Daoy (cell line): ENCODE data around the gene DMBX1. TPM values are rescaled to one million over a fixed set of nuclear protein-coding genes. Genes with fewer than 3 reads are reported as not detected.

Source experiments
- DNase-seq: peaks from one replicate; pipeline ENCODE4 v3.0.0-alpha.2; 2015; ENCODE audit warnings: low read depth
- total RNA-seq: library from RNA; depleted of rRNA; stranded (reverse); fragments of >200 nt; shearing (Covaris generic); gene quantifications from 2 replicates; pipeline ENCODE4 v1.2.3, GENCODE V29; 2014

The DMBX1 gene
- total RNA-seq, 1 experiment from 2014 or later: 0.80 TPM

DNA sequence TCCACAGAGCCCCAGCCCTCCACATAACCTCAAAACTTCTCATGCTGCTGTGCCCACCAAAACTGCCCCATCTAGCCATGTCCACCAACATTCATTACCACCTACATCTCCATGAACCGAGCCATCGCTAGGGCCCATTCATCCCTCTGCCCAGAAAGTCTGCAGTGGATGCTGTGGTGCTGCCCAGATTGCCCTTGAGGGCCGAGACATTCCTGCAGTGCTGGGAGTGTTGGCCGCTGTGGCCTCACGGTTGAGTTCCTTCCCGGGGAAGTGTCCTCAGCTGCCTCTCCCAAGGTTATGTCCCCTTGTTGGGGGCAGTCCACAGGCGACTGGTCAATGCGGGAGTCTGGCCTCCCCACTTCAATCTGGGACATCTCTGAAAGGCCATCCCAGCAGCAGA is 30.3 kb upstream of the DMBX1 start:
- no peak for DNase-seq

DNA sequence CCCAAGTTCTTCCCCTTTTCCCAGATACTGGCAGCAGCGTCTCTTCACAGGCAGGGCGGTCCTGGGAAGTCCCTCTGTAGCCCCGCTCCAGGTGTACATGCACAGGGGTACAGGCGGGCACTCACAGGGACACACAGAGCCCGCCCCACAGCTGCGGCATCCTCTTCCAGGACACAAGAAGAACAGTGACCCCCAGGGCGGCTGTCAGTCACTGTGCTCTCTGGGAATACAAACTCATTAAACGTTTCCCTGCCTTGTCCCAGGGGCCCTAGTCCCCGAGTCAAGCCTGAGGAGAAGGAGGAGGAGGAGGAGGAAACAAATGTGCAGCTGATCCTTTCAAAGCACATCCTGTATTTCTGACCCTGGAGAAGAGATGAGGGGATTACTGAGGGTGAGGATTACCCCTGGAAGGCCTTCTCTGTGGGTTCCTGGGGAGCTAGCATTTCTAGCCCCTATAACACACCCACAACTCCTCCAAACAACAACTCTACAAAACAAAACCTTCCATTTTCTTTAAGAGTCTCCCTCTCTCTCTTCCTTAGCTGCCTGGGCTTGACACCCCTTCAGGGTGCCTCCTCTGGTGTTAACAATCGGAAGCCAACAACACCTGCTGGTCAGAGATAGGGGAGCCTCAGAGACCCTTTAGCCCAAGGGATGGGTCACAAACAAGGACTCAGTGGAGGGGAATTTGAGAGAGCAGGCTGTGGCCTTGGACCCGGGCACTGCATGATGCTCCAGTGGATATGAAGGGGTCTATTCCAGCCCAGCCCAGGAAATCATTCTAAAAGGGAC is 28.4 kb upstream of the DMBX1 start:
- no peak for DNase-seq

DNA sequence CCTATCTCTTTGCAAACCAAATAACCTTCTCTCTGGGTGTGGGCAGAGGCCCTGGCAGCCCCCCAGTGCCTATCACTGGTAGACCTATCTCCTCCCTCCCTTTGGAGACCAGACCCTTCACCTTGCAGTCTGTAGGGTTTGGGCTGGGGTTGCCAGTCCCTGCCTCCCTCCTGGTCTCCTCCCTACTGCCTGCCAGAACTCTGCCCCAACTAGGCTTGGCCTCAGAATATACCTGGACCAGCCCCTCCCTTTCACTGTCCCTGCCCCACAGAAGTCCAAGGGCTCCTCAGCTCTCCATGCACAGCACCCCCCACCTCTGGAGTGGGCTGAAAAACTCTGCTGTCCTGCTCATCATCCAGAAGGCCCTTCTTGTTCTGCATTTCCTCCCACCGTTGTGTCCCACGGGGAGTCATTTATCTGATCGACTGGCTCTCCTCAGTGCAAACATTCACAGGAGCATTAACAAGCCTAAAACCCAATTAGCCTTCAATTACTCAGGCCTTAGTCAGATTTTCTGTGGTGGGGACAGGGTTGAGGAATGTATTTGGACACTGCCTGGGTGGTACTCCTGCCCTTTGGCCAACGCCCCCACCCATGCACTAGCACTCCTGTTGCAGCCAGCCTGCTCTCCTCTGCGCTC is 27.7 kb upstream of the DMBX1 start:
- peak; percentile 82 for DNase-seq

DNA sequence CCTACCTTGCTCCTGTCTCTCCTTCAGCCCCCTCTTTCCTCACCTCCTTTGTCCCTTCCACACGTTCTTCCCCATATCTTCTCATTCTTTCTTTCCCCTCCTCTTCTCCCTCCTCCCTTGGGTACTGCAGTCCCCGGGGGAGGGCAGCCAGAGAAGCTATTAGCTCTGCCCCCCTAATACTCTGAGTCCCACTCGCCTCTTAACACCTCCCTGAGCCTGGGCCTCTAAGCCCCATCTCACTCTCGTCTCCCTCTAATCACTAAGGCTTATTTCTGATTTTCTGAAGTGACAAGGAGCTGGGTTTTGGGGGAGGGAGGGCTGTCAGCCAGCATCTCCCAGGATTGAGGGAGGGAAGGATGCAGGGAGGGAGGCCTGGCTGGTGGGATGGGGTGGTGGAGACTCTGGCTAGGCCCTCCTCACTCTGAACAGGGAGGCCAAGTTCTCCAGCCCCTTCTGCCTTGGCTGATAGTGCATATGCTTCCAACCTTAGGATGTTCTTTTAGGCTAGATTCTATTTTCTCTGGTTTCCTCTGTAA is 25.6 kb upstream of the DMBX1 start:
- DNase-seq: no peak

DNA sequence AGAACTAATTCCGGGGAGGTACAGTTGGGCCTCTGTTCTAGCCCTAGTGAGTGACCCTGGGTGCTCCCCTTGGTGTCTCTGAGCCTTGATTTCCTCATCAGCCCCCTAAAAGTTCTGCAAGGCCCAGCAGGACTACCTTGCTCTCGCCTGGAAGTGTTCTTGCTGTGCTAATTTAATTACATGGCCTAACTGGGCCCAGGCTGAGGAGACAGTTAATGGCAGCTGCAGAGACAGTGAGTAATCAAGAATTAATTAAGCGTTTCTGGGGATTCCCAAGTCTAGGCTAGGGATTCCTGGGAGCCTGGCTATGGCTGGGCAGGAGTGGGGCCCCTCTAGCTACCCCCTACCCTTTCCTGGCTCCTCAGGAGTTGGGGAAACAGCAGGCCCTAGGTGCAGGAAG is 24.7 kb upstream of the DMBX1 start:
- DNase-seq: peak; percentile 40

- DNase-seq: no peak
Observed at GRCh38 chr1:46465981-46466476, 23.6 kb upstream of the DMBX1 start.

DNA sequence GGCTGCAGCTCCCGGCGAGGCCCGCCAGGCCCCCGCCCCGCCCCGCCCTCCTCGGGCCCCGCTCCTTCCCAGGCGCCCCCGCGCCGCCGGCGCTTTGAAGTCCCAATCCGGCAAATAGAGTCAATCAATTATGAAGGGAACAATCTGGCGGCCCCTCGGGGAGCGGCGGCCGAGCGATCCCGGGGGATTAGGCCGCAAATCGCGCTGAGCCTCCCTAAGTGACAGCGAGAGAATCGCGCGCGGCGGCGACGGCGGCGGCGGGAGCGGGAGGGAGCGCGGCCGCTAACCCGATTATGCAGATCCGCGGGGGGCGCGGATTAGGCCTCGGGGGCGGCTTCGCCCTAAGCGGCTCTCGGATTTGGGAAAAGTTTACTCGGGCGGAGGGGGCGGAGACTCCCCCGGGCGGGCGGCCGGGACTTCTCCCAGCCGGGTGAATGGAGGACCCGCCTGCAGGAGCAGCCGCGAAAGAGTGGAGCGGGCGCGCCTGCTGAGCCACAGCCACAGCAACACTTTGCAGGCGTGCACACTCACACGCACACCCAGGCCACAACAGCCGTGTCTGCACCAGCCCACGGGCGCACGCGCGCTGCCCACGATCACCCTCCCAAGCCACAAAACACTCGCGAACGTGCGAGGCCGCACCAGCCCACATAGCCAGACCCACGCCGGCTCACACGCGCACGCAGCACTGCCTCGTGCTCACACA is 23.0 kb upstream of the DMBX1 start:
- DNase-seq: peak; percentile 40

DNA sequence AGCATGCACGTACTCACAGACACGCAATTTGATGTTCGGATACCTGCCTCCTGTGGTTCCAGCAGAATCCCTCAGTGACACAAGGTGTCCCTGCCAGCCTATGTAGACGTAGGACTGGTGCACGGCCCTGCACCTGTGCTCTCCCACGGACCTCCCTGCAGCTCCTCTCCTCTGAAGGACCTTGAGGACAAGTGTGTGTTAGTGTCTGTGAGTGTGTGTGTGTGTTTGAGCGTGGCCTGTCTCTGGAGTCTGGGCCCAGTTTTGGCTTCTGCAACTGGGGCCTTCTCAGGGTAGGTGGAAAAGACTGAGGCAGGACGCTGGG is 22.5 kb upstream of the DMBX1 start:
- DNase-seq: no peak

DNA sequence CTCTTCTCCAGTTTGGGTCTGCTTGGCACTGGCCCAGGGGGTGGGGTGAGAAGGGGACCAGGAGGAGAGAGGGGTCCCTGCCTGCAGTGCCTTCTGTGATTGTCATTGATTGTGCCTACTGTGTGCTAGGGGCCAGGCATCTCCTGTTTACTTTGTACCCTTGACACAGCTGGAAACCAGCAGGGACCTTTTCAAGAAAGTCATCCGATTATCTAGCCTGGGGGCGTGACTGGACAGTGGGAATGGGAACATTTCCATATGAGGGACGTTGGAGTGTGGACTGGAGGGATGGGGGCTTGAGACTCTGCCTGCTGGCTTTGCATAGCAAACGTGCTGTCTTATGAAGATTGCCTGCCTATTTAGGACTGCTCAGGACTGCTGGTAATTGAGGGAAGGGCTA is 19.8 kb upstream of the DMBX1 start:
- DNase-seq: no peak

- DNase-seq: no peak
Observed at GRCh38 chr1:46471848-46472492, 17.7 kb upstream of the DMBX1 start.

GRCh38 chr1:46472498-46473181 is 17.0 kb upstream of the DMBX1 start:
- DNase-seq: no peak

DNA sequence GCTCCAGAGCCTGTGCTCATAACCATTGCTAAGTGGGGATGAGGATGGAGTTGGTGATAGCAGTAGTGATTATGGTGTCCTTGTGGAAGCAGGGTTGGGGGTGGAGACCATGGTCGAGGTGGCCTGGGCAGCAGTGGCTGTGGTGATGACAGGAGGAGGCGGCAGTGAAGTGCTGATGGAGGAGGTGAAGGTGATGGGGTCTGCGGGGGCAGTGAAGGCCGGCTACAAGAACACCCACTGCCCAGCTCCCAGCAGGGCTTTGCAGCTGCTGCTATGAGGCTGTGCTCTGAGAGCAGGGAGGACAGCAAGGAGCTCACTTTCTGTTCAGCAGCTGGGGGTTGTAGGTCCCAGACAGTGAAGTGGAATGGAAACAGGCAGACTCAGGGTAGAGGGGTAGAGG is 15.6 kb upstream of the DMBX1 start:
- no peak for DNase-seq

DNA sequence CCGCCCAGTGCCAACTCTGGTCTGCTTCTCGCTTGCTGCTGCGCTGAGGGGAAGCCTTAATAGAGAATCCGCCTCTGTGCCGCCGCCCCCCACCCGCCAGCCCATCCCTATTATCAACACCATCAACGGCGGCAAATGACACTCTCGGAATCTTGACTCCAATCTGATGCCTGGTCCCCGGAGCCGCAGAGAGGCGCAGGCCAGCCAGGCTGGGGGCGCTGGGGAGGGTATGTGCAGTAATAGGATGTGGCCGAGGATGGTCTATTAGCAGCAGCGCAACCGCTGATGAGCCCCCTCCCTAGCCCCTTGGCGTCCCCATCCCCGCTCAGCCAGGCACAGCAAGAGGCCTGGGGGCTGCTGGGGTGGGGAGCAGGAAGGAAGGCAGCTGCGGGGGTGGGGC is 15.1 kb upstream of the DMBX1 start:
- DNase-seq: no peak

DNA sequence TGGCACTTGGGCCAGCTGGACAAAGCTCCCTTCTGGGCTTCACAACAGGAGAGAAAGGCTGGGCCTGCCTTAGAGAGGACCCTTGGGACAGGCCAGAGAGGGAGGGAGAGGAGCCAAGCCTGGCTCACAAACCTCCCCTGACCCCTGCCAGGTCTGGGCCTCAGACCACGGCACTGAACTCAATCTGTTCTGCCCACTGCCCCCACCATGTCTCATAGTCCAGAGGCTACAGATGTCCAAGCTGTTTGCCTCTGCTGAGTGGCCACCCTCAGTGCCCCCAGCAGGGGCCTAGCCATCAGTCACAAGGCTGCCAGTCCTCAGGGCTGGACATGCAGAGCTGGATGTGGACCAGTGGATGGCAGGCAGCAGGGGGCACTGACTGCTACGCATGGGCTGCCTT is 13.0 kb upstream of the DMBX1 start:
- no peak for DNase-seq

GRCh38 chr1:46477153-46477929 is 12.3 kb upstream of the DMBX1 start:
- DNase-seq: peak; percentile 79

- no peak for DNase-seq
Observed at GRCh38 chr1:46478721-46479485, 10.7 kb upstream of the DMBX1 start.

DNA sequence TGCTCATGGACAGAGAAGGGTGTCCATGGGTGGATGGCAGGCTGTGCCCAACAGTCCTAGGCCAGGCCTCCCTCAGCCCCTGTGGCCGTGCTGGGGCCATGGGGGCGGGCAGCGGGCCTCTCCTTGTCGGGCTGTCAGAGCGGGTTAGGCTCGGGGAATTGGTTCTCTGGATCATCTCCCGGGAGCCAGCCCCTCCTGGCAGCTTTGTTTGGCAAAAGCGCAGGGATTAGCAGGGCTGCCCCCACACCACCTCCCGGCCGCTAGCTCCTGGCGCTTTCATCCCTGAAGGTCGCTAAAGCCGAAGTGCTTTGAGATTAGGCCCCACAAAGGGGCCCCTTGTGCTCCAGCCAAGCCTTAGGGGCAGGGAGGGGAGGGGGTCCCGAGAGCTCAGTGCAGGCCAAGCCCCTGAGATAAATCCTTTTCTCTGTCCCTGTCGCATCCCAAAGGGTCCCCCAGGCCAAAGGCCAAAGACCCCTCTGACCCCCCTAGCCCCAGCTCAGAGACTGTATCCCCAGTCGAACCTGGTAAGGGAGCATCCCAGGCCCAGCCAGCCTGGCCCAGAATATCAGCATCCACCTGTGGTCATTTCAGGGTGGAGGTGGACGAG is 9.8 kb upstream of the DMBX1 start:
- DNase-seq: no peak

GRCh38 chr1:46480959-46481646 is 8.5 kb upstream of the DMBX1 start:
- no peak for DNase-seq

GRCh38 chr1:46481961-46482360 is 7.7 kb upstream of the DMBX1 start:
- DNase-seq: no peak
